Stomach (tissue), 4 donors: ENCODE results near the gene ADAM12.

Source experiments
- POLR2A ChIP-seq, 4 donors: fragments of 450-650 bp; IDR thresholded peaks; one replicate each; pipeline ENCODE4 v1.6.1; 2016; ENCODE audit warnings: antibody characterized with exemption in 4 of 4, control low read depth in 2 of 4, mild to moderate bottlenecking in 1 of 4, moderate library complexity in 1 of 4
- TF ChIP-seq, protein P1 (sequence below), 7 experiments: fragments of 450-650 bp in 4 of 7; fragments of 200-600 bp in 3 of 7; sonication (generic) in 3 of 7; IDR thresholded peaks; one replicate each; pipeline ENCODE4 v1.5.1; 2016 to 2019; ENCODE audit warnings: antibody characterized with exemption in 7 of 7, control low read depth in 2 of 7, mild to moderate bottlenecking in 1 of 7

GRCh38 chr10:126433351-126433750 lies 45.1 kb upstream of the ADAM12 start:
- TF ChIP-seq, protein P1, sequence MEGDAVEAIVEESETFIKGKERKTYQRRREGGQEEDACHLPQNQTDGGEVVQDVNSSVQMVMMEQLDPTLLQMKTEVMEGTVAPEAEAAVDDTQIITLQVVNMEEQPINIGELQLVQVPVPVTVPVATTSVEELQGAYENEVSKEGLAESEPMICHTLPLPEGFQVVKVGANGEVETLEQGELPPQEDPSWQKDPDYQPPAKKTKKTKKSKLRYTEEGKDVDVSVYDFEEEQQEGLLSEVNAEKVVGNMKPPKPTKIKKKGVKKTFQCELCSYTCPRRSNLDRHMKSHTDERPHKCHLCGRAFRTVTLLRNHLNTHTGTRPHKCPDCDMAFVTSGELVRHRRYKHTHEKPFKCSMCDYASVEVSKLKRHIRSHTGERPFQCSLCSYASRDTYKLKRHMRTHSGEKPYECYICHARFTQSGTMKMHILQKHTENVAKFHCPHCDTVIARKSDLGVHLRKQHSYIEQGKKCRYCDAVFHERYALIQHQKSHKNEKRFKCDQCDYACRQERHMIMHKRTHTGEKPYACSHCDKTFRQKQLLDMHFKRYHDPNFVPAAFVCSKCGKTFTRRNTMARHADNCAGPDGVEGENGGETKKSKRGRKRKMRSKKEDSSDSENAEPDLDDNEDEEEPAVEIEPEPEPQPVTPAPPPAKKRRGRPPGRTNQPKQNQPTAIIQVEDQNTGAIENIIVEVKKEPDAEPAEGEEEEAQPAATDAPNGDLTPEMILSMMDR (IDR thresholded peaks at IDR 0.05) = no peak
- TF ChIP-seq POLR2A (IDR thresholded peaks at IDR 0.05) = no peak
